SK-N-SH (cell line): ENCODE data around the gene COL1A2.

Experiments used
- CTCF ChIP-seq: fragments of 200-600 bp; sonication (generic); IDR thresholded peaks from 2 replicates; pipeline ENCODE4 v1.6.1; 2017; ENCODE audit warnings: antibody characterized with exemption, mild to moderate bottlenecking, moderate library complexity
- GATA2 ChIP-seq: sonication (generic); formaldehyde crosslinking; IDR thresholded peaks from 2 replicates; pipeline ENCODE4 v1.5.0; 2020; ENCODE audit warnings: mild to moderate bottlenecking, missing genetic modification reagents
- IRF3 ChIP-seq: fragments of 150-350 bp; IDR thresholded peaks from 2 replicates; pipeline ENCODE4 v1.6.1; 2016; ENCODE audit warnings: mild to moderate bottlenecking, low read depth, low read length
- PBX3 ChIP-seq: IDR thresholded peaks from 2 replicates; pipeline ENCODE4; 2012
- REST ChIP-seq: IDR thresholded peaks from 2 replicates; pipeline ENCODE4 v1.6.1; 2012; ENCODE audit warnings: mild to moderate bottlenecking, low read depth, low read length, moderate library complexity
- TAF1 ChIP-seq: IDR thresholded peaks from 2 replicates; pipeline ENCODE4 v1.6.1; 2012; ENCODE audit warnings: low read depth, mild to moderate bottlenecking, low read length, moderate library complexity, borderline replicate concordance
- USF2 ChIP-seq: fragments of 150-350 bp; IDR thresholded peaks from 2 replicates; pipeline ENCODE4 v1.6.1; 2017; ENCODE audit warnings: antibody characterized with exemption, low read length, low read depth, borderline replicate concordance
- TF ChIP-seq, protein P1 (sequence below): IDR thresholded peaks from 2 replicates; pipeline ENCODE4 v1.4.0; 2012; ENCODE audit warnings: low read depth

DNA sequence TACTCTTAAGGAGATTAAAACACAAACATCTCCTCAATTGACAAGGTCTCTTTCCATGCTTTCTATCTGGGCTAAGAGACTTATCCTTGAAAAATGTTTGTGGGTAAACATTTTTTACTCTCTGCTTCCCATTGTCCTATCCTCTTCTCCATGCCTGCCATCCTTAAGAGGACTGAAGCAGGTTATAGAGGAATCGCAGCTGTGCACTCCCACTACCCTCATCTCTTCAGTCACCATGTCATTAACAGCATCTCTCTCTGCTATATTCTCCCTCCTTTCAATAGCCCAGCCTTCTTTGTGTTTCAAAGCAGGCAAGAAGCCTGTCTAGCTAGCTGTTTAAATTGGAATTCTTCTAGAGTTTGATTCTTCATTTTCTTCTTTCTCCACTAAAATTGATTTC, 22.6 kb downstream of the COL1A2 start:
- TF ChIP-seq USF2, result no peak
- TF ChIP-seq TAF1, result no peak
- TF ChIP-seq PBX3, result no peak
- TF ChIP-seq GATA2, result no peak
- TF ChIP-seq CTCF, result no peak
- no peak for TF ChIP-seq REST
- no peak for TF ChIP-seq IRF3
- TF ChIP-seq, protein P1, sequence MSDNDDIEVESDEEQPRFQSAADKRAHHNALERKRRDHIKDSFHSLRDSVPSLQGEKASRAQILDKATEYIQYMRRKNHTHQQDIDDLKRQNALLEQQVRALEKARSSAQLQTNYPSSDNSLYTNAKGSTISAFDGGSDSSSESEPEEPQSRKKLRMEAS, result no peak
